ENCODE results near the gene ANKRD44.

The ANKRD44 gene

GRCh38 chr2:196990788-196991461, 319.7 kb downstream of the ANKRD44 start:
- no peak for FAIRE-seq
- DNase-seq (ENCODE audit: low spot score): no peak

GRCh38 chr2:196990092-196990491, 320.5 kb downstream of the ANKRD44 start:
- DNase-seq (ENCODE audit: low spot score) (no peak), FAIRE-seq (no peak)

- FAIRE-seq: no peak
- no peak for DNase-seq (ENCODE audit: low spot score)
Measured at GRCh38 chr2:196989496-196989895, 321.1 kb downstream of the ANKRD44 start.

- FAIRE-seq: no peak
Measured at GRCh38 chr2:196988639-196989038, 321.9 kb downstream of the ANKRD44 start.

GRCh38 chr2:196987649-196988364, 322.8 kb downstream of the ANKRD44 start:
- peak; percentile 65 for DNase-seq (ENCODE audit: low spot score)
- FAIRE-seq: peak; percentile 83

More at GRCh38 chr2:196988639-196989038, 321.9 kb downstream of the ANKRD44 start:
- no peak for DNase-seq (ENCODE audit: low spot score)

- no peak for FAIRE-seq
- DNase-seq (ENCODE audit: low spot score): no peak
Measured at GRCh38 chr2:196987298-196987648, 323.3 kb downstream of the ANKRD44 start.

GRCh38 chr2:196985511-196986183, 324.9 kb downstream of the ANKRD44 start:
- FAIRE-seq: no peak

GRCh38 chr2:196984903-196985302, 325.7 kb downstream of the ANKRD44 start:
- DNase-seq (ENCODE audit: low spot score) (no peak), FAIRE-seq (no peak)

More at GRCh38 chr2:196985511-196986183, 324.9 kb downstream of the ANKRD44 start:
- no peak for DNase-seq (ENCODE audit: low spot score)

- DNase-seq (ENCODE audit: low spot score) (no peak), FAIRE-seq (no peak)
Measured at GRCh38 chr2:196983934-196984333, 326.6 kb downstream of the ANKRD44 start.

GRCh38 chr2:196980473-196980872, 330.1 kb downstream of the ANKRD44 start:
- no peak for DNase-seq (ENCODE audit: low spot score)
- no peak for FAIRE-seq

GRCh38 chr2:196980001-196980400, 330.6 kb downstream of the ANKRD44 start:
- no peak for DNase-seq (ENCODE audit: low spot score)
- FAIRE-seq: no peak

- FAIRE-seq: no peak
- DNase-seq (ENCODE audit: low spot score): no peak
Measured at GRCh38 chr2:196977507-196977906, 333.1 kb downstream of the ANKRD44 start.

- no peak for DNase-seq (ENCODE audit: low spot score)
Measured at GRCh38 chr2:196974970-196975369, 335.6 kb downstream of the ANKRD44 start.

GRCh38 chr2:196971574-196972279, 338.9 kb downstream of the ANKRD44 start:
- no peak for FAIRE-seq

More at GRCh38 chr2:196974970-196975369, 335.6 kb downstream of the ANKRD44 start:
- no peak for FAIRE-seq

GRCh38 chr2:196970099-196970498, 340.5 kb downstream of the ANKRD44 start:
- no peak for DNase-seq (ENCODE audit: low spot score)
- FAIRE-seq: no peak

More at GRCh38 chr2:196971574-196972279, 338.9 kb downstream of the ANKRD44 start:
- no peak for DNase-seq (ENCODE audit: low spot score)

GRCh38 chr2:196968516-196968915, 342.1 kb downstream of the ANKRD44 start:
- no peak for DNase-seq (ENCODE audit: low spot score)
- no peak for FAIRE-seq

GRCh38 chr2:196967775-196968174, 342.8 kb downstream of the ANKRD44 start:
- DNase-seq (ENCODE audit: low spot score) (no peak), FAIRE-seq (no peak)

GRCh38 chr2:196967116-196967515, 343.5 kb downstream of the ANKRD44 start:
- FAIRE-seq (no peak), DNase-seq (ENCODE audit: low spot score) (peak; percentile 32)

- DNase-seq (ENCODE audit: low spot score): no peak
- FAIRE-seq: no peak
Measured at GRCh38 chr2:196966061-196966460, 344.5 kb downstream of the ANKRD44 start.

- no peak for DNase-seq (ENCODE audit: low spot score)
- FAIRE-seq: no peak
Measured at GRCh38 chr2:196965651-196966050, 344.9 kb downstream of the ANKRD44 start.

GRCh38 chr2:196963961-196964360, 346.6 kb downstream of the ANKRD44 start:
- FAIRE-seq (no peak), DNase-seq (ENCODE audit: low spot score) (no peak)

- DNase-seq (ENCODE audit: low spot score) (no peak), FAIRE-seq (no peak)
Measured at GRCh38 chr2:196963043-196963442, 347.5 kb downstream of the ANKRD44 start.

All from urothelium cell line (cell line).